Activated gamma-delta T cell treated with anti-CD3 and anti-CD28 coated beads, Interleukin-2, amount 50 U/mL, for 16 hours (primary cell): ENCODE results near the gene ATG4C.
"Not testable (repeated sequence)": the region's sequence is repeated elsewhere in the genome, so short reads cannot be mapped to it uniquely, and the experiment has no call there.

ENCODE experiments used
- DNase-seq: peaks from one replicate; pipeline ENCODE4 v3.0.0-alpha.2; 2020; ENCODE audit warnings: low read depth

Gene ATG4C

DNA sequence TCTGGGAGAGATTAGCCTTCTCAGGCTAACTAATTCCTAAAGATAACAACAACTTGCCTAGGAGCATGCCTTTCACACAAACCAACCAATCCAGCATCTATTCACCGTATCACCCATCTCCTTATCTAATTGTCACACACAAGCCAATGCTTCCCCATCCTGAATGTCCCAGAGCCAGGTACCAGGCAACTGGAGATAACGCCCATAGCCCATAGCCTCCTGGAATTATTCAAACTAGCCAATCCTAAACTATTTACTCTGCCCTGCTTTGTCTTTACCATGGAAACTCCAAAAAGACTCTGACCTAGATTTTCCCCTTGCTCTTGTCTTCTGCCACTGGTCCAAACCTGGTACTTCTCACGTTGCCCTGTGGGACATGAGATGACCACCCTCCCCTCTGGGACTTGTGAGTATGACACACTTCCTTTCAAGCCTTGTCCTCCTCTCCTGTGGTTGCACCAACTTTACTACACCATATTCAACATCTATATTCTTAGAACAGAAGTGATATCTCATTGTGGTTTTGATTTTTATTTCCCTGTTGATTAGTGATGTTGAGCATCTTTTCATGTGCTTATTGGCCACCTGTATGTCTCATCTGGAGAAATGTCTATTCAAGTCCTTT lies 8.8 kb upstream of the ATG4C start:
- no peak for DNase-seq

DNA sequence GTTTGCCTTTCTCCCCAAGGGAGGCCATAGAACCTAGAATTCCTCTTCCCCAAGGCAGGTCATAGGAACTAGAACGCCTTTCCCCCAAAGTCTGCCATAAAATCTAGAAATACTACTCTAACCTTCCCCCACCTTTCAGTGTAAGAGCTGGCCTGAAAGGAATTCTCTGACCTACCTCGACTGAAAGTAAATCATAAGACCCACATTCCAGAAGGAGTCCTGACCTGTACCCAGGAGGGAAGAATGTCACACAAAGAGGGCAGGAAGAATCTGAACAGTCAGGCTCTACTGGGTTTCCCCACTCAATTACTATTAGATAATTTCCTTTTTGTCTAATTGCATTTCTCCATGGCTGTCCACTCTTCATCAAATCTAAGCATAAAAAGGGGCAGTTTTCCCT lies 5.7 kb upstream of the ATG4C start:
- DNase-seq = no peak

DNA sequence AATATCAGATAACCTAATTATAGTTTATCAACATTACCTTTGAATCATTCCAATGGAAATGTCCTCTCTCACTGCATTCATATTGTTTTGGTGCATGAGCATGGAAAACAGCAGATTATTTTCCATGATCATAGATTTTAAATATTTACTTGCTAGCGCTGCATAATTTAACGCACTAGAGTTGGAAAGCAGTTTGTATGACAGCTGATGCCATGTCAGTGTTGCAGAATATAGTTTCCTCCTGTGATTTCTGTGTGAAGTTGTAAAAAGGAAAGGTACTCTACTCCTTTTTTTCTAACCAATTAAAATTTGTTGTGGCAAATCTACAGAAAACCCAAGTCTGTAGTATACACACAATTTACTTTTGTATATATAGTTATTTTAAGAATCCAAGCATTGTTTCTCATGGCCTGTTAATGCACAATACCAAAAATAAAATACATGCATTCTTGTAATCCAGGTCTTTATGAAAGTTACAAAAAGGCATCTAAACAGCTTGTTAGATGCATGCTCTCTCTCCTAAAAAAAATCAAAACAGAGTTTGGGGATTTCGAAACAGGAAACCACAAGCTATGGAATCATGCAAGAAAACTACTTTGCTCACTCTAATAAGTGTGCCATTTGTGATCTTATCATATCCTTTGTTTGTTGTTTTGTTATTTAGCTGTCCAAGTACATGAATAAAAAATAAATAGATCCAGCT lies 1.9 kb upstream of the ATG4C start:
- no peak for DNase-seq

DNA sequence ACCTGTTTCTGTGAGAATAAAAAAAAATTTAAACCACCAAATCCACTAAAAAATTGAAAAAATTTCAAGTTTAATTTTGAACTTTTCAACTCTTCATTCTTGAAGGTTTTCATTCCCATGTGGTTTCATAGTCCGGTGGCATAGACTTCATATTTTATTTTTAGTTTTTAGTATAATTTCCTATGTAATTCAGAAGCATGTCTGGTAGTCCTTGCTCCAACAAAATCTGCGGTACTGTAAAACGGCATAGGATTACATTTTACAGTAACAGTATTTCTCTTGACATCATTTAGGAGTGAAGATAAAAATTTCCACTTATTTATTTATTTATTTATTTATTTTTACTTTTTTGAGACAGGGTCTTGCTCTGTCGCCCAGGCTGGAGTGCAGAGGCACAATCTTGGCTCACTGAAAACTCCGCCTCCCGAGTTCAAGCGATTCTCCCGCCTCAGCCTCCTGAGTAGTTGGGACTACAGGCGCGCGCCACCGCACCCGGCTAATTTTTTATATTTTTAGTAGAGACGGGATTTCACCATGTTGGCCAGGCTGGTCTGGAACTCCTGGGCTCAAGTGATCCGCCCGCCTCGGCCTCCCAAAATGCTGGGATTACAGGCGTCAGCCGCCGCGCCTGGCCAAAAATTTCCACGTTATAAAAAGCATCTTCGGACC lies 1.3 kb upstream of the ATG4C start:
- DNase-seq = not testable (repeated sequence)

DNA sequence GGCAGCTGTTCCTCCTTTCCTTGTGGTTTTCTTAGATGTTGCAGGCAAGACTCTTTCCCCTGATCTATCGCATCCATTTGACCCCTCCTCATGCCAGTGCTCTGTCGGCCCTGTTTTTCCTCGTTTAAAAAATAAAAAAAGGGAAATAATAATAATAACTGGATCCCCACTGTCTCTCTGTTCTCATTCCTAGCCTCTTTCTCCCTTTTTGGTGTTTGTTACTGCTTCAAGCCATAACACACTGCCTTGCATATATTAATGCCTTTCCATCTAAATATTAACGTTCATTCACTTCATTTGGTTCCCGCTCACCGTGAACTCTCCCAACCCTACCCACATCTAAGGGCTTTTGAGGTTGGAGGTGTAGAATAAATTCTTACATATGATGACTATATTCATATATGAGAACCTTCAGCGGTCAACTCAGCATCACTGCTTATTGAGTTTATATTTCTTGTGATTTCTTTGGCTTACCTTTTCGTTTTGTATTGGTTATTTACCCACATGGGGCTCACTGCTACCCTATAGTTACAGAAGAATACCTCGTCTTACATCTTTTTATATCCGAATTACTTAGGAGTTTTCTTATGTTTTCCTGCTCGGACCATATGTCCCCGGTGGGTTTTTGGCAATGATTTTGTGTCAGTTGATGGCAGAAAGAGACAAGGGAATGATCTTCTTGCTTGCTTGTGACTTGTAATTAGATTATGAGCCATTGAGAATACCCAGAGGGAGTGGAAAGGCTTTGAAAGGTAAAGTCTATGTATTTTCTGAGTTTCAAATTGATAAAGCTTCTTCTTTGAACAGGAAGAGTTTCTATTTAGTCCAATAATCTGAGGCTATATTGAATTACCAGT lies 805 bp downstream of the ATG4C start:
- no peak for DNase-seq

DNA sequence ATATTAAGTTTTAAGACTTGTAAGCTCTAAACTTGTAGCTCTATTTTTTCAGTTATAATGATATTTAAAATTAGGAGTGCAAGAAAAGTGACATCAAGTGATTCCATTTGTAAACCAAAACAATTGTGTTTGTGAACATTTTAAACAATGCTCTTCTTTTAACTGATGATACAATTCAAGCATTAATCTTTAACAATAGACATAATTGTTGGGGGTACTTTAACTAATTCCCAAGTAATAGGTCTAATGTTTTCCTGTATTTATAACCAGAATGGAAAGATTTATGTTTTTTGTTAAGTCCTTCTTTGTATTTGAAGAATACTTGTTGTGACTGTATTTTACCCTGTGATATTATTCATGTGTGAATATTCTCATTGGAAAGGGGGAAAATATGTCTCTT lies 6.8 kb downstream of the ATG4C start:
- DNase-seq = no peak

DNA sequence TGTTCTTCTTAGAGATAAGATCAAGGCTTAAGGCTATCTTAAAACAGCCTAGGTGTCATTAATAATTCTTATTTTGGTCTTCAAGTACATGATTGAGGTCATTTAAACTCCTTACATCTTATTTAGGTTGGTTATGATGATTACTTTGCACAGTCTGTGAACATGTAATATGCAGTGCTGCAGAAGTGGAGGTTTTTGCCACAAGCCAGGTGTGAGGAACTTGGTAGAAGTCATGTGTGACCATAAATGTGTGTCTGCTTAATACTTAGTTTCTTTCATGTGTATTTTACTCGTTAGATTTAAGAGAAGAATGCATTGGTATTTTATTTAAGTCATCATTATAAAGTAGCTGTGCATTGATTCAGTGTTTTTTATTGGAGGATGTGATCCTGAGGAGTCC lies 10.1 kb downstream of the ATG4C start:
- DNase-seq = no peak

DNA sequence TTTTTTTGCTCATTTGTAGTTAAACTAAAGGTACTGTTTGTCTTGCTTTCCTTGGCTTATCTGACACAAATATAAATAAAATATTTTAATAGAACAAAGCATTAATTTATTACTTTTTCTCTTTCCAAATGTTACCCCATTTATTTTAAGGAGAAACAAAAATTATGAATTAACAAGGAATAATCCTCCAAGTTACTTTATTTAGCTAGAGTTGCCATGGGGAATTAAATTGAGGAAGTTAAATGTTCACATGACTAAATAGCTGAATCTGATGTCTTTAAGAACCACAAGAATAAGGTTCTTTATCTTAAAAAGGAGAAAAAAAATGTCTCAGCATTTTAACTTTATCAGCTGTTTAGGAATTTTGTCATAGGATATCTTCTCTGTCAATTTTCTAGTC lies 12.3 kb downstream of the ATG4C start:
- DNase-seq = no peak

DNA sequence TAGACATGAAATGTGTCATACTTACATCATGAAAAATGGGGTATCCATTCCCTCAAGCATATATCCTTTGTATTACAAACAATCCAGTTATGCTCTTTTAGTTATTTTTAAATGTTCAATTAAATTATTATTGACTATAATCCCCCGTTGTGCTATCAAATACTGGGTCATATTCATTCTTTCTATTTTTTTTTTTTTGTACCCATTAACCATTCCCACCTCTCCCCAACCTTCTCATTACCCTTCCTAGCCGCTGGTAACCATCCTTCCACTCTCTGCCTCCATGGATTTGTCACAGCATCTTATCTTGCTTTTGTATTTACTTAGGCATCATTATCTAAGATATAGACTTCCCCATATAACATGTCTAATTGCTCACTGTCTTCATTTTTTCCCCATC lies 15.8 kb downstream of the ATG4C start:
- no peak for DNase-seq

DNA sequence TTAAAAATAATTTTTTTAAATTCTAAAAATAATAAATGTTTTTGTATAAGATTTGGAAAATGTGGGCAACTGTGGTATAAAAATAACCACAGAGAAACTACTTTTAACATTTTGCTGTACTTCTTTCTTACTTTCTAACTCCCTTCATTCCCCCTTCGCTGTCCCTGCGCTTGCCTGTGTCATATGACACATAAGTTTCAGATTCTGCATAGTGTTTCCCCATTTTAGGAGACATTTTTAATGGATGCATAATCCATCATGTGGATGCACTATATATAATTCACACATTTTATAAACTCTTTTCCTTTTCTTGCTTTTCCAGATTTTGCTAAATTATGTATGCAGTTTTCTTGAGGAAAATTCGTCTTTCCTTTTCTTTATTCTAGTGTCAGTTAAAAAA lies 16.3 kb downstream of the ATG4C start:
- no peak for DNase-seq

DNA sequence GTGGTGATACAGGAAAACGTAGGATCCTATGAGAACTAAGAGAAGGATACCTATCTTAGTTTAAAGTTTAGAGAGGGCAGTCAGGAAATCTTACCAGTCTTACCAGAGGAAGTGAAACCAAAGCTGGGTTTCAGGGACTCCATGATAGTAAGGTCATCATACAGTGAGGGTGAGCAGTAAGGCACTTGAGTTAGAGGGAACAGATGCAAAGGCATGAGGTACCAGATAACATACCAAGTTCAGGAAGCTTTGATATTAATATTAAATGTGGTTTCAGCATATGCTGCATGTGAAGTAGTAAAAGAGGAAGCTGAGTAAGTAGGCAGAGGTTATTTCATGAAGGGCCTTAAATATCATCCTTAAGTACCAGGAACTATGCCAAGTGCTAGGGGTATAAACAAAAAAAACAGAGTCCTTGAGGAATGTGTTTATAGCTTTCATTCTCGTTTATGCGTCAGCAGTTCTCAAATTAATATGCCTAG lies 16.9 kb downstream of the ATG4C start:
- no peak for DNase-seq

DNA sequence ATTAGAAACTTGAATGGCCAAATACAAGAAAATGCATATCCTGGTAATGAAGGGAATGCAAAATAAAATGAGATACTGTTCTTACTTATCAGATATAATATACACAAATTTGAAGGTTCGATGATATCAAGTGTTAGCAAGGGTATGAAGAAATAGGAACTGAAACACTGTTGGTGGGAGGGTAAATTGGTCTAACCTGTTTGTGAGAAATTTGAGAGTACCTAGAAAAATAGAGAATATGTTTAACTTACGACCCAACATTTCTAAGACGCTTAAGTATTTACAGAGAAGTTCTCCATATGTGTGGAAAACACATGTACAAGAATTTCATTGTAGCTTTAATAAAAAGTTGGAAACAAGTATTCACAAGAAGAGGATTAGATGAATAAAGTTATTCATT lies 25.9 kb downstream of the ATG4C start:
- DNase-seq = no peak

DNA sequence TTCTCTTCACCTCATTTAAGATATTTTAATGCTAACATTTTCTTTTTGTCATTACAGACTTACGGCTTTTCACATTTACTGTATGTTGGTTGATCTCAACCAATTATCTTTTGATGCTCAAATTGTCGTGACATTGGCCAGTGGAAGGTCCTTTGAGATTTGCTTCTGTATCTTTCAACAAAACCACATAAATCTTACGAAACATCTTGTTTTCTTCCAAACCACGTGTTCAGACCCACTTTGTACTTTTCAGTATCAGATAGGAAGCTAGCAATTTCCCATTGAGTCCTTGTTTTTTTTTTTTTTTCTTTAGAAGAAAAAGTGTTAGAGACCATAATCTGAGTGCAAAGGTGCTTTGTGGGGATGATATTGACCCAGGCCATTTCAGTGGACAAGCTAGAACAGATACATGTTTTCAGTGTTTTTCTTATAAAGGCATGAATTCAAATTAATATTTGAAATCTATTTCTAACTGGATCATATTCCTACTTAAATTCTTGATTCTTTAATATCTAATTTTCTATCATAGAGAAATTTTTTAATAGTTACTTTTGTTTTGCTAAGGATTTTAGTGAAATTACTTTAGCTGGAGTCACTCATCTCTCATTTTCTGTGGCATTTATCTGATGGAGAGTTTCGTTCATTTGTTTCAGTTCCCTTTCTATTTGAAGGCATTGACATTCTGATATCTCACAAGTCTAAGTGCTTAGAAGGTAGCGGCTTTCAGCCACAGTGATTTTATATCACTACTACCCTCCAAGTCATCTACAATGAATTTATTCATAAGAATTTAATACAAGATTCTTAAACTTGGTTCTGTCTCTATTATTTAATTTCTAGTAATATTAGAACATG lies 26.7 kb downstream of the ATG4C start:
- DNase-seq = no peak

DNA sequence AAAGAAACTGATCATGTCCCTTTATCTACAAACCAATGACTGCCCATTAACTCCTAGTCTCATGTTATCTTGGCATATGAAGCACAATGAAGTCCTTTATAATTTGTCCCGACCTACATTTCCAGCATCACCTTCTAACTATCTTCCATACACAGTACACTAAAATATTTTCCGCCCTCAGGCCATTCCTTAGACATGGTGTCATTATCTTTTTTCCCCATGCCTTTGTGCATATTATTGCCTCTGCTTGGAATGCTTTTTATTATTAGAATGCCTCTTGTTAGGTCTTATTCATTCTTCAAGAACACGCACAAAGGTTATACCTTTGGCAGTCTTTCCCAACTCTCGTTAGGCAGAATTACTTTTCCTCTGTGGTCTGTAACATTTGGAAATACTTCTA lies 39.6 kb downstream of the ATG4C start:
- no peak for DNase-seq

DNA sequence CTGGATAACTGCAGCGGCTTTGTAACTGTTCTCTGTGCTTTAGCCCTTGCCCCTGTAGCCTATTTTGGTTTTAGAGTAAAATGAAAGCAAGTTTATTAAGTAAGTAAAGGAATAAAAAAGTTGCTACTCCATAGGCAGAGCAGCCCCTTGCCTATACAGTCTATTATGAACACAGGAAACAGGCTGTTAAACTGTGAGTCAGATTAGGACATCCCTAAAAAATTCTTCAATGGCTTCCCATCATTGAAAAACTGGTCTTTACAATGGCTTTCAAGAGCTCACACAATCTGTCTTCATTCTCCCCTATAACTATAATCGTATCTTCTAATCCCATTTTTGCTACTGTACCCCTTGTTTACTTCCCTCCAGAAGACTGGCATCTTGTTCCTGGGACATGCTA lies 43.0 kb downstream of the ATG4C start:
- no peak for DNase-seq

DNA sequence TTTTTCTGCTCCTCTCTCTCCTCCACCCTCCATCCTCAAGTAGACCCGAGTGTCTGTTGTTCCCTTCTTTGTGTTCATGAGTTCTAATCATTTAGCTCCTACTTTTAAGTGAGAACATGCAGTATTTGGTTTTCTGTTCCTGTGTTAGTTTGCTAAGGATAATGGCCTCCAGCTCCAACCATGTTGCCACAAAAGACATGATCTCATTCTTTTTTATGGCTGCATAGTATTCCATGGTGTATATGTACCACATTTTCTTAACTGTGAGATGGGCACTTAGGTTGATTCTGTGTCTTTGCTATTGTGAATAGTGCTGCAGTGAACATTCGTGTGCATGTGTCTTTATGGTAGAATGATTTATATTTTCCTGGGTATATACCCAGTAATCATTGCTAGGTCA lies 43.9 kb downstream of the ATG4C start:
- not testable (repeated sequence) for DNase-seq

DNA sequence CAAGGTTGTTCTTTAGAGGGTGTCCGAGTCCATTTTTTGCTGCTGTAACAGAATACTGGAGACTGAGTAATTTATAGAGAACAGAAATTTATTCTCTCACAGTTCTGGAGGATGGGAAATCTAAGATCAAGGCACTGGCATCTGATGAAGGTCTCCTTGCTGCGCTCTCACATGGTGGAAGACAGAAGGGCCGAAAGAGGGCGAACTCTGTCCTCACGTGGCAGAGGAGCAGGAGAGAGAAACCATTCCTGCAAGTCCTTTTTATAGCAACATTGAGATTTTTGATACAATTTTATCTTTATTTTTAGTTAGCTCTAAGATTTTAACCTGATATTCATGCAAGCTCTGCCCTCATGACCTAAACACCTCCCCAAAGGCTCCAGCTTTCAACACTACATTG lies 48.3 kb downstream of the ATG4C start:
- no peak for DNase-seq

DNA sequence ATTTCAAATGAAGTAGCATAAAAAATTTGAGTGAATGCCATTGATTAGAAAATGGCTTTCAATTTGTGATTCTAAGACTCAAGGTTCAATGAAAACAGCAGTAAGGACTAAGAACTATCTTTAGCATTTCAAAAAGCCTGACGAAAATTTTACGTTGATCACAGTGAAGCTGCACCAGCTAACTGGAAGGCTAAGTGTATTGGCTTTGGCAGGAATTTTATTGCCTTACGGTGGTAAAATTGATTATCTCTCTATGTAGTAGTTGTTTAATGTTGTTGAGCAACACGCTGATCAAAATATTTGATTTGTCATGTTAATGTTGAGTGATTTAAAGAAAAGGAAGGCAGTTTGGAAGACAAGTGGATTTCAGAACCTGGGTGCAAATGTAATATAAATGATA lies 49.6 kb downstream of the ATG4C start:
- no peak for DNase-seq

DNA sequence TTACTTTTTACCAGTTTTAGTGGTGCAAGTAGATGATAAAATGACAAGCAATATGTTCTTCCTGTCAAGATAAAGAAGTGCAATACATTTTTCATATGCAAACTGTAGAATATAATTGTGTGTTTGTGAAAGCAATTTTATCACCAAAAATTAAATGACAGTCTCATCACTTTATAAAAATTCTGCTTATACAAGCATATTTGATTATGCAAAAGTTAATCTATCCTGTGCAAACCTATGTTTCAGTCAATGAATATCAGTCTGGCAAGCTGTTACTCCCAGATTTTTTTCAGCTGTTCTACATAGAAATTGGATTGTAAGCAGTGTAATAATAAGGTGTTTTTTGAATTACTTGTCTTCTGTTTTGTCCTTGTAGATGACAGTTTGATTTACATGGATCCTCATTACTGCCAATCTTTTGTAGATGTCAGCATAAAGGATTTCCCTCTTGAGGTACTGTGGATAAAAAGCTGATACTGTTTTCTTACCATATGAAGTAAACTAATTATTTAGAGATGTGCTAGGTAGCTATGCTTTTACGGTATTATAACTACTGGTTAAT lies 50.5 kb downstream of the ATG4C start:
- DNase-seq = no peak

DNA sequence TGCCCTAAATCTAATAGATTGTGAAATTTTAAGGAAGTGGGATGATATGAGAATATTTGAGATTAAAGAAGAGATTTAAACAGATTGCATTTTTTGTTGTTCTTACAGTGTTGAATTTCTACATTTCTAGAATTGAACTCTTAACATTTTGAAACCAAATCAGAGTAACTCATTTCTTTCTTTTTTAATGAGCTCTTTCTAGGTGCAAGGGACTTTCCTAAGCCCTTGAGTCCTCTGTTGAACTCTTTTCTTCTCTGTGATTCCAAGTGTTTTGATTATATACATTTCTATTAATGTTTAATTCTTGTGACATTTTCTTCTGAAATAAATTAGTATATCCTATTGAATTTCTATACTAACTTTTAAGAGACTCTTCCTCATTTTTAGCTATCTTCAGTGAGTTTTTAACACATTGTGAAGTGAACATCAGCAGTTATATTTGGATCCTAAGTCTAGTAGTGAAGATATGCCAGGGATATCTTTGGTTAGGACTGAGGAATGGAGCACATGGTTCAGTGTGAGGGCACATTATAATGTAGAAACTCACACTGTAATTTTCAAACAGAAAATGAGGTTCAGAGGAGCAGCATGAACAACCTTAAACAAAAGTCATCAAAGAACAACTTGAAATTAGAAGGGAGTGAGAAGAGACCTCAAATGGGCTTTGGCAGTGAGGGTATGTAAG lies 53.1 kb downstream of the ATG4C start:
- DNase-seq = no peak

DNA sequence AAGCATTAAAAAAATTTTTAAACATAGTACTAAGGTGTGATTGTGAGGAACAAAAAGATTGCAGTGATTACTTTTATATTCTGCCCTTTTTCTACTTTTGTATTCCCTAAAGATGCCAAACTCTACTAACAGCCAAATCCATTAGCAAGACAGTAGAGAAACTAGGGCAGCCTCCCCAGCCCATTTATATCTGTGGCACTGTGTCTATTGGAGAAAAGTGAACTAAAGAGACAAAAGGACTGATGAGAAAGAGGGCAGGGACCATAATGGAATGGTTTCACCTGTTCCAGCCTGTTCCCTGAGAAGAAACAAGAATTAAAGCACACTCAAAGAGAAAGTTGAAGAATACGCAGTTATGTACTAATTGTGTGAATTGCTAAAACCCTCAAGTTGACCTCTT lies 56.6 kb downstream of the ATG4C start:
- DNase-seq = no peak
